Activated CD8-positive, alpha-beta memory T cell treated with anti-CD3 and anti-CD28 coated beads for 24 hours (primary cell): ENCODE measurements around the gene PCSK6.
A peak's percentile ranks its signal among the peaks of the same experiment; 100 is the strongest.

Experiments used
- DNase-seq: peaks from one replicate; pipeline ENCODE4 v3.0.0-alpha.2; 2020

PCSK6 gene

DNA sequence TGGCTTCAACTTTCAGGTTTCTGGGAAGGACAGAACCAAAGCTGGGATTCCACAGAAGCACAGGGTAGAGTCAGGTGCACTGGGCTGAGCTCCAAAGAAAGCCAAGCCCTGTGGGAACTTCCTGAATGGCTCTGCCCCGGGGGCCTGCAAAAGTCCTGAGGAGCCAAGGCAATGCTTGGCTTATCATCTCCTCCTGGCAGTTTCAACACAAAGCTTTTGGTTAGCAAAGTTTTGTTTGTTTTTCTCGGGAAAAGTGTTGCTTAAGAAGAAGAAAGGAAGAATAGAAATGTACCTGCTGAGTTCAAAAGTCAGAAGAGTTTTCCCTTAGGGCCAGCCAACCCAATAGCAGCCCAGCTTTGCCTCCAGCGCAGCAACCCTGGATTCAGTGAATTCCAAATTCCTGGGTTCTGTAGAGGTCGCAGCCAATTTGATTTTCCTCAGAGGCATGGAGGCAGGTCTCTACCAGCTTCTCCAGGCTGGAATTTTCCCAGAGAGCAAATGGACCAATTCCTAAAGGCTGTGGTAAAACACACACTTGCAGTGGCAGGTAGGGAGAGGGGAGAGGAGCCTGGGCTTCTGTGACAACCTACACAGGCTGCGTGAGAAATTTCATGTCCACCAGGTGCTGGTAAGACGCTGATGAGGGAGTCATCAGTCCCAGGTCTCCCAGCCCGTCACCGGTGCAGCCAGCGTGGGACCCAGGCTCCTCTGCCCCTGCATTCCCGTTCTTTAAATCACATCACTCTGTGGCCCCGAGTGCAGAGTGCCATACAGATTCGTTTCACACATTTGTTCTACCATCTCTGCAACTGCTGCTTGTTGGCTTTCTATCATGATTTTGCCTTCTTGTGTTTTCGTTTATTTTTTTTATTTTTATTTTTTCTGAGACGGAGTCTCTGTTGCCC is 140.2 kb downstream of the PCSK6 start:
- DNase-seq: no peak

DNA sequence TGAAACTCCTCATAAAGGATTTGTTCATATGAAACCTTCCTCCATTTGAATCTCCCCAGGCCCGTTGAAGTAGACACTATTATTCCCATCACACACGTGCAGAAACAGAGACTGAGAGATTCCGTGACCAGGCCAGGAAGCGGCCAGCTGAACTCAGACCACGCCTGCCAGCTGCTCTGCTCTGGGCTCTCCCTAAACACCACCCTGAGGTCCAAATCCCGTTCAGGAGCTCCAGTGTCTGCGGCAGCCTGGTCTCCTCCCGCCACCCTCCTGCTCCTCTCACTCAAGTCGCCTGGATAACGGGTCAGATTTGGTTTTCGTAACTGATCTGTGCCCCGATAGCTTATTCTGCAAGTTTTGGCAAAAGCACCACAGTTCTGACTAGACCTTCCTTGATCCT is 140.9 kb downstream of the PCSK6 start:
- DNase-seq: no peak

DNA sequence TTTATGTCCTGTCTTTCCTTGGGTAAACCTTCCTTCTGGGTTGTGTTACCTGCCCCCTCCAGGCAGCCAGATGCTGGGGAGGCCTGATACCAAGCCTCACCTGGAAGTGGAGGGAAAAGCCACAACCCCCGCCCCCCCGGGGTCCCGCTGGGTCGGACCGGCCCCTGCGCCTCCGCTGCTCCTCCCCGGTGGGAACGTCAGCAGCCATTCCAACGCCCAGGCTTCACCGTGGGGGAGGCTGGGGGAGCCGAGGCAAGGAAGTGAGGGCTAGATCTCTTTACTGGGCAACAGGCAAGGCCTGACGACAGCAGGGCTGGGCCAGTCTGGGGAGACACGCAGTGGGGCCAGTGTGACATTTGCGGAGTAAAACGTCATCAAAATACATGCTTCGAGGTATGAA is 141.5 kb downstream of the PCSK6 start:
- no peak for DNase-seq

DNA sequence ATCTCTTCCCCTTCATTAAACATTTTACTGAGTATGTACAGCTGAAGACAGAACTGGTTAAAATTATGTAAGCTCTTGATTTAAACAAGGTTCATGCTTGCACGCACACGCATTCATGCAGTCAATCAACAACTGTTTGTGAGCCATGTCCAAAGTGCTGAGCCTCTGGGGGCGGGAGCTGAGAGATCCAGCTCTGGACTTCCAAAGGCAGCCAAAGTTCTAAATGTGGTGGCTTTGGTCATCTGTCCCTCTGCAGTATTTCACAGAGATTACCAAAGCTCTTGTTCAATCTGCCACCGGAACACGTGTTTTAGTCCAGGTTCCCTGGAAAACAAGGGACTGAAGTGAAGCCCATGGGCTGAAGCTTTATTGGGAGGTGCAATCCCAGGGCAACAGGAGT is 142.1 kb downstream of the PCSK6 start:
- no peak for DNase-seq

DNA sequence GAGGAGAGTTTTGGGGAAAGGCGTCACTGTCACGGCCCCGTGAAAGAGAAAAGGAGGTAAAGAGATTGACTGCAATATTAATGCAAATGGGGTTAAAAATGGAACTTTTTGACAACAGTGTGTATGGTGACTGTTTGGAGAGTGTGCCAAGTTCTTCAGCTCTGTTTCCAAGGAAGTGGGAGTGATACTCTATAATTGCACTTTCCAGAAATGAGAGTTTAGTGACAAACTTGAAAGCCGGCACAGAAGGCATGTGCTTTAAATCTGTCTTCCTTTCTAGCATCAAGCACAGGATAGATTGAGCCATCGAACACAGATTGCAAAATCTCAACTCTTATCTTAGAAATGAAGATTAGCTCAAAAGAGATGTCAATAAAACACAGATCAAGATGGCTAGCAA is 142.6 kb downstream of the PCSK6 start:
- DNase-seq: no peak

DNA sequence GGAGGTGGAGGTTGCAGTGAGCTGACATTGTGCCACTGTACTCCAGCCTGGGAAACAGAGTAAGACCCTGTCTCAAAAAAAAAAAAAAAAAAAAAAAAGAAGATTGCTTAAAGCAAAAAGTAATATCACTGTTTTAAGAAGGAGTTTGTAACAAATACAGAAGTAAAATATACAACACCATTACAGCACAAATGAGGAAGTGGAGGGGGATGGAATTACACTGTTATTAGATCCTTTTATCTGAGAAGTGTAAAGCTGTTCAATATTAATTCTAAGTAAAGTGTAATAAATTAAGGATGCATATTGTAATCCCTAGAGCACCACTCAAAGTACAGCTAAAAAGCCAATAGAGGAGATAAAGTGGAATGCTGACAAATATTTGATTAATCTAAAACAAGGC is 147.5 kb downstream of the PCSK6 start:
- no peak for DNase-seq

DNA sequence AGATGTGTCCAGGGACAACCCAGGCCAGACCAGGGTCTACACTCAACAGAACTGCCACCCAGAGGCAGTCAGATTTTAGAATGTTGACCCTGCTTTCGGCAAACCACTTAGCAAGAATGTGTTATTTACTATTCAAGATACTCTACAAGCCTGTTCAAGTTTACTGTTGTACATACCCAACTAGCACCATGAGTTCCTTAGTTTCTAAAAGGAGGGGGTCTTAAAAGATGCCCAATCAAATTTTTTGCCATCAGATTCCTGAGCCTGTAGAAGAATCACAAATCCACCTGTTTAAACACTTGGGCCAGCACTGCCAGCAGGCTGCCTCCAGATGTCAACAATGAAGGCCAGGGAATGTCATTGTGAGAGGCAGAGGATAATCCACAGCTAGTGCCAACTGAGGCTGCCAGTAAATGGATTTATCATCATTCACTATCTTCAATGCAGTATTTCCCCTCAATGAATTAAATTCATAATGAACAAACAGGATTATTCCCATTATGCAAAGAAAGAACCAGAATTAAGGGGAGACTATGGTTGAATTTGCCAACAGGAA is 150.9 kb downstream of the PCSK6 start:
- DNase-seq: no peak

DNA sequence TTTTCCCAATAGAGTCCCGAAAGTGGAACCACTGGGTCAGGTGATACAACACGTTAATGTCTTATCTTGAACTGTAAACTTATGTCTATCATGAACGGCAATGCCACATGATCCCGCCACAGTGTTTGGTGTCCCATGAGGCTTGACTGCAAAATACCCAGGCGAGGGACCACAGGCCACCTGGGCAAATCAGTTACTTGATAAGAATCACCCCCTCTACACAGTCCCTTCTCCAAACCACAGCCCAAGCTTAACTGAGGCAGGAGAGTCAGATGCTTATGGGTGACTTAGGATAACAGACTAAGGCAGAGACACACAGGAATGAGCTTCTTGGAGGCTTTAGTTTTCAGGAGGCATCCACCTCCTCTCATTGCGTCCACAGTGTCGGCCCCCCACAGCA is 151.5 kb downstream of the PCSK6 start:
- DNase-seq: no peak

DNA sequence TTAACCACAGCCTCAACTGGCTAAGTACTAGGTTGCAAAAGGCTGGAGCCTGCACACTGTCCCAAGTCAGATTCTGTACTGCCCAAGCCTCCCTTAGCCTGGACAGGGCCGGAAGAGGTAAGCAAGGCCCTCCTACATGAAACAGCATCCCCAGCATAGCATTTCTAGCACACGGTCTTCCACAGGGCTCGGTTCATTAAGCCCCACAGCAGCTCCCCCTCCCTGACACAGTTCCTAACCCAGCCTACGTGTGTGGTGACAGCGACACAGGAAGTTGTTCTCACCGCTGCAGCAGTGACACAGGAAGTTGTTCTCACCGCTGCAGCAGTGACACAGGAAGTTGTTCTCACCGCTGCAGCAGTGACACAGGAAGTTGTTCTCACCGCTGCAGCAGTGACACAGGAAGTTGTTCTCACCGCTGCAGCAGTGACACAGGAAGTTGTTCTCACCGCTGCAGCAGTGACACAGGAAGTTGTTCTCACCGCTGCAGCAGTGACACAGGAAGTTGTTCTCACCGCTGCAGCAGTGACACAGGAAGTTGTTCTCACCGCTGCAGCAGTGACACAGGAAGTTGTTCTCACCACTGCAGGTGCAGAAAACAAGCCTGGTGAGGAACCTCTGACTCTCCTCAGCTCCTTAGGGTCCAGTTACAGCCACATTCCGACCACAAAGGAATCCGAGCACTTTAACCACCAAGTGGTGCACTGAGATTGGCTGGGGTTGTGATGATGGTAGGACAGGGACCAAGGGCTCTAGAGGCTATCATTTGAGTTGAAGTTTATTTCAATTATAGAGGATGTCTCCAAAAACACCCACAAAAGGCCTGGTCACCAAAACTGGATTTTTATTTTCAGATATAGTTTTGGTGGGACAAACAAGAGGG is 155.4 kb downstream of the PCSK6 start:
- DNase-seq: peak; percentile 75

DNA sequence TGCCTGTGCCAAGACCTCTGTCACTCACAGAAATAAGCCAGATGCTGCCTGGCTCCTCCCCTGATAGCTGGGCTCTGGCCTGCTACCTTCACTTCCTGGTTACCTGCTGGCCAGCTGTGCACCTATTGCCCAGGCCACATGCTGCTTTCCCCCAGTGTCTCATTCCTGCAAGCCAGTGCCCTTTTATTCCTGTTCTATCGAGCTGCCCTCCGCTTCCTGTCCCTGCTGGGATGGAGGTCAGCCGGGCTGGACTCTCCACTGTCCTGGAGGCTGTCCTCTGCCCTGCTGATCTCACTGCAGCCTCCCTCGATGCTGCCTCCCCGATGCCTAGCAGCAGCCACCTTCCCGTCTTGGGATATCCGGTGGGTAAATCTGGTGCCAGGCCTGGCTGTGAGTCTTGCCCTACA is 157.4 kb downstream of the PCSK6 start:
- peak; percentile 26 for DNase-seq

DNA sequence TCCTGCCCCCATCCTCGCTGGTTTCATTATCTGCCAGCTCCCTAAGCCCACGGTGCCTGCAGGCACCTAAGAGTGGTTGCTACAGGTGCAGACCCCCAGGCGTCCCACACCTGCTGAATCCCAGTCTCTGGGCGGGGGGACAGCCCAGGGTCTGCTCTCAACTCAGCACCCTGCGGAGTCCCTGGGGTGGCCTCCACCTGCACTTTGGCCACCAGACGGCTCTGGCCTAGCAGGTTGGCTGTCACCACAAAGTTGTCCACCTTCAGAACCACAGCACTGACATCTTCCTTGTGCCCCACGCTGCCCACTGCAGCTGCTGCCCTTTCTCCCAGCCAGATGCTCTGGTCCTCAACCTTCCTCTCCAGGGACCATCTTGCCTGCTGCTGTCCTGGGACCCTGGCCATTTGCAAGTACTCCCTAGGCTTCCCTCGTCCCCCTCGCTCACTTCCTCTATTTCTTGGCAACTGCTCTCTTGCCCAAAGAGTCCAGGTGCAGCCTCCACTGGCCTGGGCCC is 159.6 kb downstream of the PCSK6 start:
- DNase-seq: no peak

DNA sequence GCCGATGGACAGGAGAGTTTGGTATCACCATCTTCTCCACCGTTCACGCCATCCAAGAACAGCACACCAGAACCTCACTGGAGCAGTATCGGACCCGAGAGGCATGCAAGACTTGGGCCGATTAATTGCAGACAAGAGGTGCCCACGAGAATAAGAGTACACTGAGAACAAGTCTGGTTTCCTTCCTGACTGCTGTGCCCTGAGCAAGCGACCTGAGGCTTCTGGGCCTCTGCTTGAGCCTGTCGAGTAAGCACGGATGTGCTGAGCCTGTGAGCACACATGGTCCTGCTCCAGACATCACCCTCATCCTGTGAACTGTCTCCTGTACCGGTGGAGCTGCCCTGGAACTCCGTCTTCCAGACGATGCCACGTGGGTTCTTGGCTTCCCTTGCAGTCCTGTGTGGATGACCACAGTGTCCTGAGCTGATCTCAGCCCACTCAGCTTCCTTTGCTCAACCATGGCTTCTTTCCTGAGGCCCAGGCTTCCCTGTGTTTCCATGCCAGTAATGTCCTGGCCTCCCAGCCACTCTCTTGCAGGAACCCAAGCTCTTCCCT is 160.1 kb downstream of the PCSK6 start:
- no peak for DNase-seq

DNA sequence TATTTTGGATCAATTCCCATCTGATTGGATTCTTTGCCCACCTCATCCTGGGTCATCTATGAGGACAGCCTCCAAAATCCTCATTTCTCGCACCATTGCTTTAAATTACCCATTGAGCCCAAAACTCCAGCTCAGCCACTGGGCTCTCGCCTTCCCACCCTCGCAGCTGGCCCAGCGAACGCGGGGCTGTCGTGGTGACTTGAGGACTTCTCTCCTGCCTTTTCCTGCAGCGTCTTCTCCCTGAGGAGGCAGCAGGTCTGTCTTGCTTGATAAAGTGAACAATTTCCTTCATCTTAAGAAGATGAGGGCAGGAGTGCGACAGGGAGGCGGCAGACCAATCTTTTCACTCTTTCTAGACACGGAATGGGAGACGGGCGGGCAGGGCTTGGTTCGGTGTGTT is 161.5 kb downstream of the PCSK6 start:
- DNase-seq: no peak

DNA sequence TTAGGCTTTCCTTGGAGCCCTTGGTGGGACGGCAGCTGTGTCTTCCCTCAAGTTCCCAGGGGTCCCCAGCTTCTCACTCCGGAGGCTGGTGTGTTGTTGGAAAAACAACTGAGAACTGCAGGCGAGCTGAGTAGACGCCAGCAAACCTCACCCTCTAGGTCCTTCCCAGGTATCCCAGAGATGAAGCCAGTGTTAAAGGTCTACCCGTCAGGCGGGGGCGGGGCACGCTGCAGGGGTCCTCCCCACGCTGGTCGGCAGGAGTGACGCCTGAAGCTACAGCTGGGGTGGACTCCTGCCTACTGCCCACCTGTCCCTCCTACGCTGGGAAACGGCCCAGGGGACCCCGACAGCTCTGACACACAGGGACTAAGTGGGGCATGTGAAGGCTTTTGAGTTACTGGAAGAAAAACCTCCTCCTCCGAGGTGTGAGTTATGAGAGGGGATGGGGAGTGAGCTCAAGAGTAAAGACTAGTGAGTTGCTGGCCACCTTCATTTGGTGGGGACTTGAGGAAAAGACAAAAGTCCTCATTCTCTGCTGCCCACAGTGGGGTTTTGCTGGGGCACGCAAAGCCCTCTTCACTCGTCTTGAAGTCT is 162.3 kb downstream of the PCSK6 start:
- no peak for DNase-seq

DNA sequence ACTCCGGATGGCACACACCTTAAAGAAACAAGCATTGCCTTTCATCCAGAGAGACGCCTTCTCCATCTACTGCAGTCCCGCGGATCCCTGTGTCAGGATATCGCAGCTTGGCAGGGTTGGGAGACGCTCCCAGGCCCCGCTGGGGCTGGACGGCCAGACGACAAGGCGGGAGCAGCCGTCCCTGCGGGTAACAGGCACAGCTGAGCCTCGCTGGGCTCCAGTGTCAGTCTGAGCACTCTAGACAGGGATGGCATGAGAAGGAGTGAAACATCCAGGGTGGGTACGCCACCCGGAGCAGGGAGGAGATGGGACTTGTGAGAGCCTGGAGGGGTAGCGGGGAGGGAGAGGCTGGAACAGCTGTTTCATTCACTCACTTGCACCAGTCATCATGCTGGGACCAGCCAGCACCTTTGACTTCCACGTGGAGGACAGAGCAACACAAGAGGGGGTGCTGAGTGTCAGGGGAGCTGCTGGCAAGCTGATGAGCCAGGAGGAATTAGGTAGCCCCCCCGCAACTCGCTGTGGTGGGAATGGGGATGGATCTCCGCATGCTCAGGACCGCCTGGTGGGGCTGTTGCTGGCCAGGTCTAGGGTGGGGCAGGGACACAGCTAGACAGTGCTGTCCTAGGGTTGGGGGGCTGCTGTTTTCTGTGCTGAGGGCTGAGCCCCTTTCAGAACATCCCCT is 162.9 kb downstream of the PCSK6 start:
- no peak for DNase-seq

DNA sequence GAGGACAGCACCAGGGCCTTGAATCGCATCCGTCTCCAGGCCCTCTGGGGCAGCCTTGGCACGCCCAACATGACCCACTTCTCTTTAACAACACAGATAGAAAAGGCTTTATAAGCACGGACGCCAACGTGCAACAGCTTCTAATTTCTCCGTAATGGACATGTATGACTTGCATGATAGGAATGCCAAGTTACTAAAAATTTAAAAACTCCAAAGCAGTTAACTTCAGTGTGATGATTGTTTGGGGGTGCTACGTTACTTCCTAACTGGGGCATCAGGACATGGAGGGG is 163.5 kb downstream of the PCSK6 start:
- DNase-seq: no peak

DNA sequence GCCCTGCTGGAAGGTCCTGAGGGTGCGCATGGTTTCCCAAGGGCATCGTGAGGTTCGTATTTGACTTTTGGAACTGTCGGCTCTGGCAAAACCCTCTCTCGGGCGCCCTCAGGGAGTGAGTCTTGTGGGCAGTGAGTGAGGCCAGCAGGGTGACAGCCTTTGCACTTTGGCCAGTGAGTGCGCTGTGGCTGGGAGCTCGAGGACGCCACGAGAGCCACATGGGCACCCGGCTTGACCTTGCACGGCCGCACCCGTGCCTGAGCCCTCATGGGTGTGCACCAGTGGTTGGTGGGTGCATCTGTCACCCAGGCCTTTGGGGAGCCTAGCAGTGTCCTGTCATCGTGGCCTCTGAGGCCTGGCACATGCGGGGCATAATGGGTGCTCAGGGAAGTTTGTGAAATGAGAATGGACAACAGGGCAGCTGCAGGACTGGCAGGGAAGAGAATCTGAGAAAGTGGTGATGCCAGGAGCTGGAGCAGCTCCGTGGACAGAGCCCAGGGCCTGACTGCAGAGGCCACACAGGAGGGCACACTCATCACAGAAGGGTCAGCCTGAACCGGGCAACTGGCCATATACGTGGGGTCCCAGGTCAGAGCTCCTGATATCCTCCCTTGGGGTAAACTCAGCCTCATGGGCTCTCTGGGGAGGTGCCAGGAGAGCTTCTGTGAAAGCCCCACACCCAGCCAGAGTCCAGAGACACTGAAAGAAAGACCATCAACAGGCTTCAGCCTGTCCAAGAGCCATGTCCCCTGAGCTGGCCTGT is 164.1 kb downstream of the PCSK6 start:
- DNase-seq: no peak

DNA sequence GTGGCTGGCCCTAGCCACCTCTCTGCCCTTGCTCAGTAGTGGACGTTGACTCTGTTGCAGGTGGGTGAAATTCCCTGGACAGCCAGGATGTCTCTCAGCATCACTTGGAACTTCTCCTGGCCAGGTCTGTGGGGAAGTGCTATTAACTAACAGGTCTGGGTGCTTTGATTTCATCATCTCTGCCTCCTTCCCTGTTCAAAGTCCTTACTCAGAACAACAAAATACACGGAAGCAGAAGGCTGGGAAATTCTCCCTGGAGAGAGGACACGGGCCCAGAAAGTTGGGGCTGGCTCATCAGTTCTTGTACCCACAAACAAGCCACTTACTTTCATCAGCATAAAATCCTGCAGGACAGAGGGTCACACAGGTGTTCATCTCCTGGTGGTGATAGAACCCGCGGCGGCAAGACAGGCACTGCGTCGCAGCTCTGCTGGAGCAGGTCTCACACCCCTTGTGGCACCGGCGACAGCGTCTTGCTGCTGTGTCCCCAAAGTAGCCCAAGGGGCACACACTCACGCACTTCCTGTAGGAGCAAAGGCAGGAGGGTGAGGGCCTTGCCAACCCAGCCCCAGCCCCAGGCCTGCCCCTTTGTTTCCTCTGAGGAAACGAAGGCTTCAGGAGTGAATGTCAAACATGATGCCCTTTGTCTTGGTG is 164.9 kb downstream of the PCSK6 start:
- DNase-seq: no peak

DNA sequence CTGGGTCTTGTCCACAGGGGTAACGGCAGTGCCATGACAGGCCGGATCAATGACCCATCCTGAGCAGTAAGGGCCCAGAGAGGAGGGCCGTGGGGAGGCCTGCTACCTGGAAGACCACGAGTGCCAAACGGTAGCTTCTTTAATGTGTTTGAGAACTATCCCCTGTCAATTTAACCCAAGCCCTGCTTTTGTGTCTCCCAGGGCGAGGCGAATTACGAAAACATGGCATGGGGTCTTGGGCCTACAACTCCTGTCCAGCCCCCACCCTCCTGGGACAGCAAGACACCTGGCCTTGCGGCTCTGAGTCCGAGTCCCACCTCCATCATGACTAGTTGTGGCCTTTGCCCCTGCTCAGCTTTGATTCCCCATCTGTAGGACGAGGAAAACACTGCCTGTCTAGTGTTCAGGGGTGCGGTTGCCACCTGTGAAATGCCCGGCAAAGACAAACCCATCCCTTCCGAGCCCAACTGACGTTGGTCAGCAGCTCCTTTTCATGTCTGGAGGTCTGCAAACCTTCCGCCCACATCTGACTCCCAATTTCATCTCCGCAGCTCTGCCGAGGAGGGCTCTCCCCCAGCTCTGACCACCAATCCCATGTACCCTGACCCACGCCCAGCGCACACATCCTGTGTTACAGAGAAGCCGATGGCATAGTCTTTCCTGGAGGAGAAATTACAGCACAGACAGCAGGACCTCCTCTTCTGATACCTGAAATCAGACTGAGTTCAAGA is 165.5 kb downstream of the PCSK6 start:
- no peak for DNase-seq

DNA sequence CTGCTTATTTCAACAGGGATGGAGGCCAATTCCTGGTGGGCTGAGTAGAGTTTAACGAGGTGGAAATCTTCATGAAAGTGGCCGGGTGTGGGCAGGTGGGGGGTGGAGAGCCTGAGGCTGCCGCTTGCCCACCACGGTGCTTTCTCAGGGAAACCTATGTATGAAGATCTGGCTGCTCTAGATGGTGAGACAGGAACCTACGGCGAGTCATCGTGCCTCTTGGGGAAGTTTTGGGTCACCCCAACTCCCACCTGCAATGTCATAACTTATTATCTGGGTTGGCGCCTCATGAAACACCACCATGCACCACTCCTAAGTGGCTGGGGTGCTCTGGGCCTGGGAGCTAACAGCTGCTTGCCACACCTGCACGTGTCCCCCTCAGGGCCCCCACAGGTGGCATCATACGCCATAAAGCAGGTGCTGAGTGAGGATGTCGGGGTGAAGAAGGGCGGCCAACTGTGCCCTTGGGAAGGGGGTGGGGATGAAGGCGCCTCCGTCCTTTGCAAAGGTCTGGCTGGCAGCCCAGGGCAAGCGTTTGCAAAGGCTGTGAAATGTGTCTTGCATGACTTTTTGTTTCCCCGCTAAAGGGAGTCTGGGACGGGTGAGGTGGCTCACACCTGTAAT is 166.5 kb downstream of the PCSK6 start:
- DNase-seq: no peak
